SH-SY5Y (cell line): Measurements from ENCODE around the gene ZCCHC13.

Source experiments
- GATA2 ChIP-seq: IDR thresholded peaks from 2 replicates; pipeline ENCODE4 v1.6.1; 2011; ENCODE audit warnings: mild to moderate bottlenecking, low read depth, low read length
- GATA3 ChIP-seq: IDR thresholded peaks from 2 replicates; pipeline ENCODE4 v1.6.1; 2011; ENCODE audit warnings: low read depth, mild to moderate bottlenecking, low read length, moderate library complexity

GRCh38 chrX:74346088-74346487, 42.1 kb downstream of the ZCCHC13 start:
- TF ChIP-seq GATA2 (no peak), GATA3 (no peak)
